Smooth muscle cell (in vitro differentiated cells): ENCODE measurements around the gene RMND5A. TPM values are rescaled to one million over a fixed set of nuclear protein-coding genes. Genes with fewer than 3 reads are reported as not detected.

ENCODE experiments used
- DNase-seq: peaks from one replicate; lab custom pipeline; 2025; ENCODE audit not compliant: unreplicated experiment; lab: John Stamatoyannopoulos, UW
- H2AFZ ChIP-seq: fragments of 200-600 bp; sonication (generic); 2 replicates; pipeline ENCODE4 v1.6.0; 2016; ENCODE audit warnings: antibody characterized with exemption, low read depth, mild to moderate bottlenecking
- H3F3A ChIP-seq: fragments of 200-600 bp; sonication (generic); 2 replicates; pipeline ENCODE4 v1.6.0; 2017; ENCODE audit warnings: antibody characterized with exemption, low read depth
- H3K27ac ChIP-seq: fragments of 200-600 bp; sonication (generic); 2 replicates; pipeline ENCODE4 v1.5.1; 2016; ENCODE audit warnings: low read depth, mild to moderate bottlenecking
- H3K27me3 ChIP-seq: fragments of 200-600 bp; sonication (generic); 2 replicates; pipeline ENCODE4 v1.6.1; 2016; ENCODE audit warnings: low read depth, mild to moderate bottlenecking
- H3K36me3 ChIP-seq: fragments of 200-600 bp; sonication (generic); 2 replicates; pipeline ENCODE4 v1.5.1; 2016; ENCODE audit warnings: low read depth
- H3K4me1 ChIP-seq: fragments of 200-600 bp; sonication (generic); 2 replicates; pipeline ENCODE4 v1.5.1; 2016; ENCODE audit warnings: low read depth
- H3K4me2 ChIP-seq: fragments of 200-600 bp; sonication (generic); 2 replicates; pipeline ENCODE4 v1.6.0; 2016; ENCODE audit warnings: mild to moderate bottlenecking
- H3K4me3 ChIP-seq: fragments of 200-600 bp; sonication (generic); 2 replicates; pipeline ENCODE4 v1.5.1; 2016; ENCODE audit warnings: mild to moderate bottlenecking
- H3K79me2 ChIP-seq: fragments of 200-600 bp; sonication (generic); 2 replicates; pipeline ENCODE4 v1.6.0; 2016; ENCODE audit warnings: low read depth, mild to moderate bottlenecking
- H3K9ac ChIP-seq: fragments of 200-600 bp; sonication (generic); 2 replicates; pipeline ENCODE4 v1.6.0; 2016; ENCODE audit warnings: low read depth
- H3K9me3 ChIP-seq: fragments of 200-600 bp; sonication (generic); replicated peaks from 2 replicates; pipeline ENCODE4 v1.5.1; 2016; ENCODE audit warnings: low read depth
- H4K20me1 ChIP-seq: fragments of 200-600 bp; sonication (generic); 2 replicates; pipeline ENCODE4 v1.6.0; 2016; ENCODE audit warnings: low read depth
- WGBS: methylation state at CpG from one replicate; pipeline ENCODE4 v1.1.7; 2016; ENCODE audit warnings: low lambda C conversion rate; 5-methylcytosine and 5-hydroxymethylcytosine counted together
- polyA plus RNA-seq: library from polyadenylated mRNA; unstranded; fragments of >200 nt; fragmentation: Nextera tagmentation; extraction: Ambion mirVana; gene quantifications from 2 replicates; pipeline ENCODE4 v1.2.1, GENCODE V29; 2016
- total RNA-seq: library from RNA; depleted of rRNA; stranded (reverse); fragments of >200 nt; gene quantifications from 2 replicates; pipeline ENCODE4 v1.2.3, GENCODE V29; 2014
- TF ChIP-seq, protein P1 (sequence below): fragments of 200-600 bp; sonication (generic); IDR thresholded peaks from 2 replicates; pipeline ENCODE4 v1.5.1; 2017; ENCODE audit warnings: borderline replicate concordance, mild to moderate bottlenecking, antibody characterized with exemption; ENCODE audit not compliant: insufficient read depth, poor library complexity, severe bottlenecking

RMND5A gene
- total and polyA plus RNA-seq, 2 experiments from 2014 or later, result 6.0 to 26.8 TPM

DNA sequence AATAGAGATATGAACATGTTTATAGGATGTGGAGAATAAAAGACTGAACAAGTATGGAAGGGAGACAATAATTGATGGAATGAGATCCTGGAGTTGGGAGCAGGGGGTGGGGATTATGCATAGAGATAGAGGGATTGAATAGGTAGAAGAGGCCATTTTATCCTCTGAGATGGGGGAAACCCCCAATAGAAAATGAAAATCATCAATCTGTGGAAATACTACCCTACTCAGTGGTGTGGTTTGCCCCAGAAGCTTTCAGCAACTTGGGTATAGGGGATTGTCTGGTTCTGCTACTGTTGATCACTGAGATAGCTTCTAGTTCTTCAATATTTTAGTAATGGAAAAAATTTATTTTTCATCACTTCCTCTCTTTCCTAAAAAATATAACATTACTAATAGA, 41.1 kb upstream of the RMND5A start:
- Histone ChIP-seq H3K9me3 (no peaks in the 10 kb centered on the region), H4K20me1 (no peaks in the 10 kb centered on the region), H3K27ac (no peak overlapping the region), H2AFZ (no peak overlapping the region), H3K4me3 (no peak overlapping the region), H3K9ac (no peak overlapping the region), H3K36me3 (no peaks in the 10 kb centered on the region), H3K79me2 (no peaks in the 10 kb centered on the region), H3F3A (no peaks in the 10 kb centered on the region), H3K4me2 (no peak overlapping the region), H3K27me3 (no peaks in the 10 kb centered on the region), H3K4me1 (no peaks in the 10 kb centered on the region)
- TF ChIP-seq, protein P1, sequence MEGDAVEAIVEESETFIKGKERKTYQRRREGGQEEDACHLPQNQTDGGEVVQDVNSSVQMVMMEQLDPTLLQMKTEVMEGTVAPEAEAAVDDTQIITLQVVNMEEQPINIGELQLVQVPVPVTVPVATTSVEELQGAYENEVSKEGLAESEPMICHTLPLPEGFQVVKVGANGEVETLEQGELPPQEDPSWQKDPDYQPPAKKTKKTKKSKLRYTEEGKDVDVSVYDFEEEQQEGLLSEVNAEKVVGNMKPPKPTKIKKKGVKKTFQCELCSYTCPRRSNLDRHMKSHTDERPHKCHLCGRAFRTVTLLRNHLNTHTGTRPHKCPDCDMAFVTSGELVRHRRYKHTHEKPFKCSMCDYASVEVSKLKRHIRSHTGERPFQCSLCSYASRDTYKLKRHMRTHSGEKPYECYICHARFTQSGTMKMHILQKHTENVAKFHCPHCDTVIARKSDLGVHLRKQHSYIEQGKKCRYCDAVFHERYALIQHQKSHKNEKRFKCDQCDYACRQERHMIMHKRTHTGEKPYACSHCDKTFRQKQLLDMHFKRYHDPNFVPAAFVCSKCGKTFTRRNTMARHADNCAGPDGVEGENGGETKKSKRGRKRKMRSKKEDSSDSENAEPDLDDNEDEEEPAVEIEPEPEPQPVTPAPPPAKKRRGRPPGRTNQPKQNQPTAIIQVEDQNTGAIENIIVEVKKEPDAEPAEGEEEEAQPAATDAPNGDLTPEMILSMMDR, result no peak
- DNase-seq, result no peak

- Histone ChIP-seq H2AFZ (no peak overlapping the region), H3K27ac (no peak overlapping the region), H3K4me1 (no peaks in the 10 kb centered on the region), H3K36me3 (no peaks in the 10 kb centered on the region), H3K79me2 (no peaks in the 10 kb centered on the region), H3K9ac (no peak overlapping the region), H3K4me3 (no peak overlapping the region), H3F3A (no peaks in the 10 kb centered on the region), H4K20me1 (no peaks in the 10 kb centered on the region), H3K27me3 (no peaks in the 10 kb centered on the region), H3K9me3 (no peaks in the 10 kb centered on the region), H3K4me2 (no peak overlapping the region)
- TF ChIP-seq, protein P1, result no peak
- 91% methylated on average over 1 of the region's 1 CpG for WGBS
- DNase-seq, result no peak
Measured at GRCh38 chr2:86685351-86685750, 34.7 kb upstream of the RMND5A start.

- WGBS, result 92% methylated on average over 5 of the region's 5 CpGs
- Histone ChIP-seq H3K27me3 (no peaks in the 10 kb centered on the region), H3K9me3 (no peaks in the 10 kb centered on the region), H3K27ac (no peak overlapping the region), H3K9ac (no peak overlapping the region), H2AFZ (no peak overlapping the region), H3F3A (no peaks in the 10 kb centered on the region), H3K4me1 (no peaks in the 10 kb centered on the region), H3K36me3 (no peaks in the 10 kb centered on the region), H4K20me1 (no peaks in the 10 kb centered on the region), H3K4me2 (no peak overlapping the region), H3K79me2 (no peaks in the 10 kb centered on the region), H3K4me3 (no peak overlapping the region)
- TF ChIP-seq, protein P1, result no peak
- no peak for DNase-seq
Measured at GRCh38 chr2:86686460-86686859, 33.6 kb upstream of the RMND5A start.

- Histone ChIP-seq H3K79me2 (no peaks in the 10 kb centered on the region), H3K4me3 (no peak overlapping the region), H3K9ac (no peak overlapping the region), H3K27ac (no peak overlapping the region), H3K9me3 (no peaks in the 10 kb centered on the region), H4K20me1 (no peaks in the 10 kb centered on the region), H3K27me3 (no peaks in the 10 kb centered on the region), H3K36me3 (no peaks in the 10 kb centered on the region), H3K4me2 (no peak overlapping the region), H3F3A (no peaks in the 10 kb centered on the region), H2AFZ (no peak overlapping the region), H3K4me1 (no peaks in the 10 kb centered on the region)
- WGBS, result 65% methylated on average over 2 of the region's 2 CpGs
- no peak for DNase-seq
- TF ChIP-seq, protein P1, result no peak
Measured at GRCh38 chr2:86686905-86687304, 33.2 kb upstream of the RMND5A start.
